Measurements from ENCODE around the gene PADI1.
A peak's percentile ranks its signal among the peaks of the same experiment; 100 is the strongest.

PADI1 gene

DNA sequence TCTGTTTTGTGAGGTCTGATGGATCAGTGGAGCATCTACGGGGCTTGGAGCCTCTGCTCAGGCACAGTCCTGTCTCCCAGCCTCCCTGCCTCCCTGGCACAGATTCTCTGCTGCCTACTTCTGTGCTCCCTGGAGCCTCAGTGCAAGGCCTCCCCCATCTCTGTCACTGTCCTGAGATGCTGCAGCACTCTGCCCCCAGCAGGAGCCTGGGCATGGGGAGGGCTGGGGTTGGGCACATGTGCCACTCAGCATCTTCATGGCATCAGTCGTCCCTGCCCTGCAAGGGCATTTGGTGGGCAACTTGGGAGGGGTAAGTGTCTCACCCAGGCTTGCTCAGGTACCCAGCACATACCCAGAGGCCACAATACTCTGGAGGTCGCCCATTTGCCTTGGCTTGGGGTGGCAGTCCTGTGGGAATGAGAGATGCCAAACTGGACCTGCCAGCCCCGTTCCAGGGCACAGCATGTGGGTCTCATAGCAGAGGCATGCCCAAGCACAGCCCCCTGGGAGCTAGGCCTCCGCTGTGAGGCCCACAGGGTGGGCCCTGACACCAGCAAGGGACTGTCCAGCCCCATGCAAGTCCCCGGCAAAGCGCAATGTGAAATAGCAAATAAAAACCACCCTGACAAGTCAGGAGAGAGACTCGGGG is 72.7 kb downstream of the PADI1 start:
- DNase-seq: no peak

DNA sequence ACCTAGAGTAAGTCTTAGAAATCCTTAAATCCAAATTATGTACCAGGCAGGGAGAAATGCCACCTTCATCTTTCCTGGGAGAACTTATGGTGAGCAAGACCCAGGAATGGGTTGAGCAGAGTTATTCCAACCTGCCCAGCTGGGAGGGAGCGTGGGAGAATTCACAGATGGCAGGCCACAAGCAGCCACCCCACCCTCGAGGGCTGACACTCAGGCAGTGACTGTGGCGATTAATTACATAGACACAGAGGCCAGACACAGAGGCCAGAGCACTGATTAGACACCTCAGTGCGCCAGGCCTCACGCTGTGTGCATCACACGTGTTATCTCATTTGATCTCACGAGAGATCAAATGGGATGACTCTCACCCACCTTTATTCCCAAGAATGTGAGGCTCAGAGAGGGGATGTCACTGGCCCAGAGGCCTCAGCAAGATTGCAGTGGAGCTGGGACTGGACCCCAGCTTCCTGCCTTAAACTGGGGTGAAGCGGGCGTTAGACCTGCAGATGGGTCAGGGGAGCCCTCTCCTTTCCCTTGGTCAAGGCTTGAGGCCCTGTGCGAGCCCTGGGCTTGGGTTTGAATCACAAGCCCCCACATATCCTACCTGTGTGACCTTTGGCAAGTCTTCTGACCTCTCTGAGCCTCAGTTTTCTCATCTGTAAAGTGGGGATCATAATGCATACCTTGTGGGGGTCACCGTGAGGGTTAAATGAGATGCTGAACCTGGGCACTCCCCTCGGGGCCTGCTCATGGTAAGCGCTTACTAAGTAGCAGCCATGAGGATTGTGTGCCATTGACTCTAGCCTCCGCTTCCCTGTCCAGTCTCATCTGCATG is 74.3 kb downstream of the PADI1 start:
- no peak for DNase-seq

DNA sequence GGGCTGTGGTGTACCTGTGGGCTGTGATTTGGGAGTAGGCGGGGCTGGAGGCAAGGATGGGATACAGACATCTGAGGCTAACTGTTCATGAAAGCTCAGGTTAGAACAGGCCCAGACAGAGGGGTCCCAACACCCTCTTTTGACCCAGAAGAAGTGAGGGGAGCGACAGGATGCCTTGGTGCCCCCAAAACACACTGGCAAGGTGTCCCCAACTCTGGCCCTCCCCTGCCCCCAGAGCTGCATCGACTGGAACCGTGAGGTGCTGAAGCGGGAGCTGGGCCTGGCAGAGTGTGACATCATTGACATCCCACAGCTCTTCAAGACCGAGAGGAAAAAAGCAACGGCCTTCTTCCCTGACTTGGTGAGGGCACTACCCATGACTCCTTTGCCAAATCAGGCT is 75.5 kb downstream of the PADI1 start:
- DNase-seq: no peak

DNA sequence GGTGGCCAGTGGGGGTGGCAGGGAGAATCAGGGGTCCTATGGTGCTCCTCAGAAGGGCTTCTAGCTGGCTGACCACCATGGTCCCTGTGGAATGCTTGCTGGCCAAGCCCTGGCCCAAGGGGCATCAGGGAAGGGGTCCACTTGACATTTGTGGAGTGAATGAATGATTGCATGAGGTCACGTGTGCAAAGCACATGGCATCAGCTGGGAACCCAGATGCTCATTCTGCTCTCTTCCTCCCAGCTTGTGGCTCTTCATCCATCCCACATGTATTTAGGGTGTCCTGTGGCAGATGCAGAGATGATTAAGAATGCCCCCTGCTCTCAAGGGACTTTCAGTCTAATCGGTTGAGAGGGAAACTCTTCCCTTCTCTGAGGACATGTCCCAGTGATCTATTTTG is 76.0 kb downstream of the PADI1 start:
- DNase-seq: no peak

DNA sequence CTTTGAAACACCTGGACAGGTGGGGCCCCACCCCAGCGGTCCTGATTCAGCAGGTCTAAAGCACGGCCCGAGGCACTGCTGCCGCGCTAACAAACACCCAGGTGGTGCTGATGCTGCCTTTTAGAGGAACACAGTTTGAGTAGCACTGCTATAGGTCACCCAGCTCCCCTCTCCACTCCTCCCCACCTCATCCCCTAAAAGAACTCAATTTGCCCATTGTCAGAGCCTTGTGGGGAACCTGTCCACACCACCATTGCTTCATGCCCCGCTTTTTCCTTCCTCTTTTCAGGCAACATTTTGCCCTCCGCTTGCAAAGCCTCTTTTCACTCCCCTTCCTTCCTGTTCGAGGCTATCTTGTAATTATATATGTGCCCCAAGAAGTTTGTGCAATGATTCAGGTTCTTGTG is 76.8 kb downstream of the PADI1 start:
- no peak for DNase-seq

DNA sequence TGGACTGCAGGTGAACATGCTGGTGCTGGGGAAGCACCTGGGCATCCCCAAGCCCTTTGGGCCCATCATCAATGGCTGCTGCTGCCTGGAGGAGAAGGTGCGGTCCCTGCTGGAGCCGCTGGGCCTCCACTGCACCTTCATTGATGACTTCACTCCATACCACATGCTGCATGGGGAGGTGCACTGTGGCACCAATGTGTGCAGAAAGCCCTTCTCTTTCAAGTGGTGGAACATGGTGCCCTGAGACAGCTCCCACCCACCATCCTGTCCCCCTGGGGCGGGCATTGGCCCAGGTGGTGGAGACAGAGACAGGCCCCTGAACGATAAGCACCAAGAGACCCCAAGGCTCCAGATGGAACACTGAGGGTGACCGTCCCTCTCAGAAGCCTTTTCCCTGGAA is 77.9 kb downstream of the PADI1 start:
- DNase-seq: no peak

DNA sequence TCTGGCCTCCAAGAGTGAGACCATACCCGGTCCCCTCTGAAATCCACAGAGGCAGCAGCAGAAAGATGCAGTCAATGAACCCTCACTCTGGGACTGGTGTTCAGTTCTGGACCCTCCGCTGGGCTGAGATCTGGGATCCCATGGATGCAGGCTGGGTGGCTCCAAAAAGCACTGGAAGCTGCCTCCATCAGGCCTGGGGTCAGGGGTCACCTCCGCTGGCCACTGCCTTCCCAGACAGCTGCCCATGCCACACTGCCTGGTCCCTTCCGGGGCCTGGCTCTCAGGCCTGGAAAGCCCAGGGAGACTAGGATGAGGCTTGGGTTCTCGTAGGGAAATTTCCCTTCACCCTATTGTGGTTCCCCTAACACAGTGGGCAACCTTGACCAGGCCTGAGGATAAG is 81.7 kb downstream of the PADI1 start:
- DNase-seq: no peak

DNA sequence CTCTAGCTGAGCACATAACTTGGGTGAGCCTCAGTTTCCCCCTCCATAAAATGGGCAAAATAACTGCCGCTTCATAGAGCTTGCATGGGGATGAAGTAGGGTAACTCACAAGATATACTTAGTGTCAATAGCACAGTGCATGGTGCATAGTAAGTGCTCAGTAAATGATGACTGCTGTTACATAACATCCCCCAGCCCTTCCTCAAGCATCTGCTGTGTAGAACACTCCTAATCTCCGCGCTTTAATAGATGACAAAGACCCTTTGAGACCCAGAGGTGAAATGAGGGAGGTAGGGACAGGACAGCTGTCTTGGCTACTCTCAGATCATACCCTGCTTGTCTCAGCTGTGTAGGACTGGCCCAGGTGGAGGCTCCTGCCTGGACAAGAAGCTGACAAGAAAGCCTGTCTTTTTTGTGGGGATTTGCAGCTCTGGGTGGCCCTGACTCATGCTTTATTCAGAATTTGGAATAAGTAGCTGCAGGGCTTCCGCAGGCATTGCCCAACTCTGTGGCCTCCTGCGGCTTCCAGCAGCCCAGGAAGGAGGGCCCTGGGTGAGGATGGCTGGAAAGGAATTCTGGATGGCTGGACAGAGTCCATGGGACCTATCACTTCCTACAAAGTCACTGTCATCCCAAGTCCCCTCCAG is 82.3 kb downstream of the PADI1 start:
- no peak for DNase-seq

DNA sequence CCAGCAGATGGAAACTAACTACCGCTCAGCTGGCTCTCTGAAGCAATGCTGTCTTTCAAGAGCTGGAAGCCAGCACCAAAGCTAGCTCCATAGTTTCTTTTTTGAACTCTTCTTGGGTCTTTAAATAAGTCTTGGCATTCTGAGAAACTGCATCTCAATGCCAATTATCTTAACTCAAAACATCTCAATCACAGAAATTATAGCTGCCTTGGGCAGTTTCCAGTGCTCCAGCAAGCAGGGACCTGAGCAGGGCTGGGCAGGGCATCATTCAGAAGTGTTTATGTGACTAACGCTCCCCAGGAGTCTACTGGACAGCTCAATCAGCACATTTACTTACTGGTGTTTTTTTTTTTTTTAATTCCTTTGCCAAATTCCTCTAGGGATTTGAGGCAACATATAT is 84.8 kb downstream of the PADI1 start:
- no peak for DNase-seq

DNA sequence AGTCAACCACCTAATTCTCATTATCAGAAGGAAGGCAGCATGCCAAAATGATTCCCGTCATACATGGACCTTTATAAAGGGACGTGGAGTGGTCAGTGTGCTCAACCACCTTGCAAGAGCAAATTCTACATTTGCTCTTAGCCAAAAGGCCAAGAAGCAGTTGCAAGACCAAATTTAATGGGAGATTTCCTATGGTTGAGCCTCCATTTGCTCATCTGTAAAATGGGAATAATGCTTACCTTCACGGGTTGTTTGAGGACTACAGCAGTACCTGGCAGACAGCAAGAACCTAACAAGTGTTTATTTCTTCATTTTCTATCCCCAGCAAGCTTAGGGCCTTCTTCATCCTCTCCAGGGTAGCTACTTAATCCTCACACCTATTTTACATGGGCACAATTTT is 85.6 kb downstream of the PADI1 start:
- no peak for DNase-seq

DNA sequence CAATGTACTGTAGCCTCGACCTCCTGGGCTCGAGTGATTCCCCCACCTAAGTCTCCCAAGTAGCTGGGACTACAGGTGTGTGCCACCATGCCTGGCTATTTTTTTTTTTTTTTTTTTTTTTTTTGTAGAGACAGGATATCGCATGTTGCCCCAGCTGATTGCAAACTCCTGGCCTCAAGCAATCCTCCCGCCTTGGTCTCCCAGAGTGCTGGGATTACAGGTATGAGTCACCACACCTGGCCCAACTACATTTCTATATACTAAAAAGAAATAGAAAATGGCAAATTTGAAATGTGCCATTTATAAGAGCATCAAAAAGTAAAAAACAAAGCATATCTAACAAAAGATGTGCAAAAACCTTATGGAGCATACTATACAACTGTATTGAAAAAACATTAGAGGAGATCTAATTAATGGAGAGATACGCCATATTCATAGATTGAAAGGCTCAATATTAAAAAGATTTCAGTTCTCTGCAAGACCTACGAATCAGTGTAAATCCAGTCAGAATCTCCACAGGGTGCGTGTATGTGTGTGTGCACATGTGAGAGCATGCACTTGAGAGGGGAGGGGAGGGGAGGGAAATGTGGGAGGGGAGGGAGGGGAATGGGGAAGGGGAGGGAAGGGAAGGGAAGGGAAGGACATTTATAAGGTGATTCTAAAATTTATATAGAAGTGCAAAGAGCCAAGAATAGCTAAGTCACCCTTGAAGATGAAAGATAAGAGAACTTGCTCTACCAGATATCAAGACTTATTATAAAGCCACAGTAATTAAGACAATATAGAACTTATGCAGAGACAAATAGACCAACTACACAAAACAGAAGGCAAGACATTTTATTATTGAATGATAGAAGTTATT is 87.6 kb downstream of the PADI1 start:
- DNase-seq: no peak

DNA sequence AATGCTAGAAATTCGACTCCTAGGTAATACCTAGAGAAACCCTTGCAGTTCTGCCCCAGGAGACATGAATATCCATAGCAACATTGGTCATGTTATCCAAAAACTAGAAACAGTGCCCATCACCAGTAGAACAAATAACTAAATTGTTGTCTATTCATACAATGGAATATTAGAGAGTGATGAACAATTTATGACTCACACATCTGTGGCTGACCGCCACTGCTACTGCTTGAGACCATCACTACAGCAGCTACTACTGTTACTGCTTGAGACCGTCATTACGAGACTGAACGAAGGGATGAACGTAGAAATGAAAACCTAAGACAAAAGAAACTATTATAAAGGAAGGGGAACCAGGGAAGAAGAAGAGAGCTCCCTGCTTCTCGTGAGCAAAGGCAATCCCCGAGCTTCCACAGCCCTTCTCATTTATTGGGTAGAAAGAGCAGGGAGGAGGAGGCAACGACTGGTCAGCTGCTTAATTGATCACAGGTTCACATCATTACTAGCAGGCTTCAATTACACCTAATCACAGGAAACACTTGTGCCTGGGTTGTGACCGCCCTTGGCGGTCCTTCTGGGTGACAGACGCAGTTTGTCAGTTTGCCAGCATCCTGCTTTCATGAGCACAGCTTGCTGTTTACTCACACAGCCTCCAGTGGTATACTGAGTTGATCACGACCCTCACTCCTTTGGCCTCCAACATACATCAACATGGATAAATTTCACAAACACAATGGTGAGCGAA is 88.9 kb downstream of the PADI1 start:
- DNase-seq: peak; percentile 18

DNA sequence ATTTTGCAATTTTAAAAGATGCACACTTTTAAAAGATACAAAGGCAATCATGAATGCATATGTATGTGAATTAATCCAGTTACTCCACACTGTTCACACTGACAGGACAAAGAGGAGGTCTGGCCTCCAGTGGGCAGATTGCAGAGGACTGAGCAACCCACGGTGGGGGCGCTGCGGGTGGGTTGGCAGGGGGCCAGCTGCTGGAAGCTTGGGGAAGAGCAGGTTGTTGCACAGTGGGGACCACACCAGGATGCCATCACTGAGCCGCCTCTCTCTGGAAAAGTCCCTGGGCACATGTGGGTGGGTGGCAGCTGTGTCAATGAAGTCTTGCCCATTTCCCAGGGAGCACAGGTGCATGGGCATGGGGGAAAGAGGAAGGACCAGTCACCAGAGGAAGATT is 90.4 kb downstream of the PADI1 start:
- DNase-seq: no peak

All from NCI-H1105 treated with DMSO at 0.1 percent for 48 hours (cell line).